Activated naive CD4-positive, alpha-beta T cell treated with anti-CD3 and anti-CD28 coated beads for 36 hours (primary cell): Measurements from ENCODE around the gene C1orf56. TPM values are rescaled to one million over a fixed set of nuclear protein-coding genes. Genes with fewer than 3 reads are reported as not detected.

Experiments
- CTCF ChIA-PET: fragments of 350-600 bp; sonication (Branson Sonifier 250); formaldehyde crosslinking; loops from one replicate; lab custom pipeline; 2021; ENCODE audit warnings: antibody characterized with exemption; lab: Charles Lee
- DNase-seq: peaks from one replicate; pipeline ENCODE4 v3.0.0-alpha.2; 2020
- H3K27ac Mint-ChIP-seq: one replicate; pipeline ENCODE4 v1.8.0; 2021; ENCODE audit warnings: mild to moderate bottlenecking, mixed read lengths
- H3K27me3 Mint-ChIP-seq: one replicate; pipeline ENCODE4 v1.8.0; 2021; ENCODE audit warnings: low read depth, mixed read lengths
- H3K36me3 Mint-ChIP-seq: one replicate; pipeline ENCODE4 v1.8.0; 2021; ENCODE audit warnings: low read depth, mixed read lengths
- H3K4me1 Mint-ChIP-seq: one replicate; pipeline ENCODE4 v1.8.0; 2021; ENCODE audit warnings: low read depth, mixed read lengths
- H3K4me3 Mint-ChIP-seq: one replicate; pipeline ENCODE4 v1.8.0; 2021; ENCODE audit warnings: mild to moderate bottlenecking, moderate library complexity, mixed read lengths
- H3K9me3 Mint-ChIP-seq: one replicate; pipeline ENCODE4 v1.8.0; 2021; ENCODE audit warnings: mixed read lengths
- intact Hi-C: fragments of 100-400 bp; cut with micrococcal nuclease; formaldehyde crosslinking; loops from one replicate; pipeline ENCODE4 v1.15.1; 2023
- total RNA-seq, 2 experiments: library from RNA; stranded (reverse); gene quantifications; one replicate each; pipeline ENCODE4 v1.2.3, GENCODE V29; 2021

The C1orf56 gene, protein sequence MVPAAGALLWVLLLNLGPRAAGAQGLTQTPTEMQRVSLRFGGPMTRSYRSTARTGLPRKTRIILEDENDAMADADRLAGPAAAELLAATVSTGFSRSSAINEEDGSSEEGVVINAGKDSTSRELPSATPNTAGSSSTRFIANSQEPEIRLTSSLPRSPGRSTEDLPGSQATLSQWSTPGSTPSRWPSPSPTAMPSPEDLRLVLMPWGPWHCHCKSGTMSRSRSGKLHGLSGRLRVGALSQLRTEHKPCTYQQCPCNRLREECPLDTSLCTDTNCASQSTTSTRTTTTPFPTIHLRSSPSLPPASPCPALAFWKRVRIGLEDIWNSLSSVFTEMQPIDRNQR
- under 1 TPM; 0.49 to 0.57 TPM for total RNA-seq

DNA sequence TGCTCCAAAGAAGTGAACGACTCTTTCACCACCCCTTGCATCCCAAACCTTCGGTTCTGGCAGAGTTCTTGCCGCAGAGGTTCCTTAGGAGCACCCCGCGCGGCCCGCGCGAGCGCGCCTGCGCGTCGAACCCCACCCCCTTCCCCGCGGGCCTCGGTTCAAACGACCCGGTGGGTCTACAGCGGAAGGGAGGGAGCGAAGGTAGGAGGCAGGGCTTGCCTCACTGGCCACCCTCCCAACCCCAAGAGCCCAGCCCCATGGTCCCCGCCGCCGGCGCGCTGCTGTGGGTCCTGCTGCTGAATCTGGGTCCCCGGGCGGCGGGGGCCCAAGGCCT lies at the start of gene C1orf56:
Gene C1orf56, plus strand, starts transcription at position 161 of the 334 bp plus-strand sequence. Its CDS starts 97 bp downstream, at position 258.
- CTCF ChIA-PET, result interaction anchor here (0.5 to 3.7 kb wide), 10 partner anchors 8 to 188 kb away, joined by 3 to 24 read pairs (median 6); partner anchors contain the start of genes CDC42SE1, MINDY1, MLLT11 and TNFAIP8L2
- Mint-ChIP-seq H3K27me3 (no peaks in the 10 kb centered on the region), H3K27ac (peak within 1 kb of the TSS; percentile 78), H3K36me3 (peaks cover 4% of the 10 kb centered on the region), H3K4me1 (peaks cover 42% of the 10 kb centered on the region), H3K4me3 (peak within 1 kb of the TSS; percentile 87), H3K9me3 (no peaks in the 10 kb centered on the region)
- intact Hi-C loops, result no loop called here
- peak; percentile 51 for DNase-seq

DNA sequence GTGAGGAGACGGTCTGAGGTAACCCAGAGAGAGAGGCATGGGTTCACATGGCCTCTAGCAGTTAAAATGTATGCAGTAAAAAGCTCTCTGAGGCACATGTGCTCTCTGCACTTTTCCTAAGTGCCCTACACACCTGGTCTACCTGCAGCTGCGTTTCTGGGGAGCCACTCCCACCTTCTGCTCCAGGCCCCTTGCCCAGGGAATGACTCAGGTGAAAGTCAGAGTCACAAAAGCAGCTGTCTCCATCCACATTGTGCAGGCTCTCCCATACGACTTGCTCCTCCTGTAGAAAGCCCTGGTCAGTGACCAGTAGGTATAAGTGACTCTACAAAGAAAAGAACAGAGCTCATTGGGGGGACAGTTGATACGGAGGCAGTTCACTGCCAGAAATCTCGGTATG lies 49.6 kb upstream of the C1orf56 start:
- H3K27me3 Mint-ChIP-seq, result no peaks in the 10 kb centered on the region
- intact Hi-C loops, result loop anchor here (2.0 to 5.0 kb wide), 3 partner anchors 376 to 743 kb away; no protein-coding TSS in a partner anchor
- H3K9me3 Mint-ChIP-seq, result no peaks in the 10 kb centered on the region
- no peak for DNase-seq
- H3K36me3 Mint-ChIP-seq, result peaks cover 7% of the 10 kb centered on the region
- peaks cover 46% of the 10 kb centered on the region for H3K4me1 Mint-ChIP-seq
- CTCF ChIA-PET, result interaction anchor here (0.6 to 10.8 kb wide), 5 partner anchors 8 to 193 kb away, joined by 3 to 171 read pairs (median 6); partner anchors contain the start of genes ANXA9, CERS2 and MINDY1
- H3K4me3 Mint-ChIP-seq, result no peak overlapping the region
- no peak overlapping the region for H3K27ac Mint-ChIP-seq

DNA sequence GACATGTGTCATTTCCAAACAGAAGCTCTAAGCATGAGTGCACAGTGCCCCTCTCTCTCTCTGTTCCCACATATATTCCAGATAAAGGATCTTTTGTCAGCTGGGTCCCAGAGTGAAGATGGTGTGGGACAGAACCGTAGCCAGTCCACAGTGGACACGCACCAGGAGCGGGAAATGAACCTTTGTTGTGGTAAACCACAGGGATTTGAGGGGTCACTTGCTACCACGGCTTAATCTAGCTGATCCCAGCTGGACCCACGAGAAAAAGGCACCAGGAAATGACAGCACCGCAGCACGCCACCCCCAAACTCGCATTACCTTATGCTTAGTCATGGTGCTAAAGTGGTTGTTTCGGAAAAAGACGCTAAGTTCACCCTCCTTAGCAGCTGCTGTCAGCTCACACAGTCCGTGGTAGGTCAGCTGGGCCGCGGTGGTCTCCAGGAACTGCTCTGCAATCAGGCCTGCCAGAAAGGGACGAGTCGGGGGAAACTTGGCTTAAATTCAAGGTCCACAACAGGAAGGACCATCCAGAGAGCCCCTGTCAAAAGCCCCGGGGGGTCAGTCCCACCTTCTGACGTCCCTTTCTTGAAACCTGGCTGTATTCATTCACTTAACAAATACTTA lies 48.4 kb upstream of the C1orf56 start:
- no peaks in the 10 kb centered on the region for H3K27me3 Mint-ChIP-seq
- peak overlapping the region; percentile 18 for H3K27ac Mint-ChIP-seq
- CTCF ChIA-PET, result interaction anchor here (0.6 to 10.8 kb wide), 7 partner anchors 11 to 156 kb away, joined by 3 to 171 read pairs (median 4); partner anchors contain the start of genes ANXA9 and CERS2

DNA sequence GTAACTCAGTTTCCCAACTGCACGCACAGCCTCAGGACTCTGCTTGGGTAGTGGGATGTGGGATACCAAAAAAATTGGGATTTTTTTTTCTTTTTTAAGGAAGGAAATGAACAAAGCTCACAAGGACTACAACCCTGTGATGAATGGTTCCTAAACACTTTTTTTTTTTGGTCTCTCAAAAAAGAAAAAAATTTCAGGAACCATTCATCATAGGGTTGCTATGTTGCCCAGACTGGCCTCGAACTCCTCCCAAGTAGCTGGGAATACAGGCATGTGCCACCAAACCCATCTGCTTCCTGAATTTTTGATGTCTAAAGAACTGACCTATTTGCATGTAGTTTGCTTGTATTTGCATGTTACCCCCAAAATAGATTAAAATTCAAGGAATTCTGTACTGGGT lies 47.6 kb upstream of the C1orf56 start:
- Mint-ChIP-seq H3K27me3 (no peaks in the 10 kb centered on the region), H3K36me3 (peaks cover 7% of the 10 kb centered on the region), H3K27ac (peak overlapping the region; percentile 9), H3K4me1 (peaks cover 56% of the 10 kb centered on the region), H3K4me3 (no peak overlapping the region), H3K9me3 (no peaks in the 10 kb centered on the region)
- no peak for DNase-seq
- intact Hi-C loops, result loop anchor here (5.0 to 10.0 kb wide), 4 partner anchors 155 to 635 kb away; partner anchors contain the start of gene RPRD2
- CTCF ChIA-PET, result interaction anchor here (0.6 to 10.8 kb wide), 6 partner anchors 11 to 156 kb away, joined by 3 to 171 read pairs (median 4); partner anchors contain the start of genes ANXA9 and CERS2

More for the DNA sequence above, 48.4 kb upstream of the C1orf56 start:
- DNase-seq, result peak; percentile 58
- Mint-ChIP-seq H3K4me3 (no peak overlapping the region), H3K9me3 (no peaks in the 10 kb centered on the region), H3K4me1 (peaks cover 53% of the 10 kb centered on the region), H3K36me3 (peaks cover 7% of the 10 kb centered on the region)
- intact Hi-C loops, result loop anchor here (5.0 kb wide), 2 partner anchors 377 to 537 kb away; no protein-coding TSS in a partner anchor

DNA sequence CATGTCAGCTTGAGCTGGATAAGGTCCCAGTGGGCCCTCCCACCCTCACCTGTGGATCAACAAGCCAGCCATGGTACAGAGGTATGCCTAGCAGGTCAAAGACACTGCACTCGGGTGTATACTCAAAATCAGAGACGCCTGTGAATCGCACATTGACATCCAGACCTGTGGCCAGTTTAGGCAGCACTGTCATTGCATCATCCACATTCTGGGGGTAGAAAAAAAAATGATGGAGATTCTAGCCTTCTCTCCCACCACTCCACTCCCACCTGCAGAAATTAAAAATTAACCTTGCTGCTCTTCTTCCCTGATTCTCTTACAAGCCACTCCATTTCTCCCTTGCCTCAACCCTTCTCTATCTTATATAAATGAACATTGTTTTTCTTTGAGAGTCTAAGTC lies 47.1 kb upstream of the C1orf56 start:
- DNase-seq, result no peak
- CTCF ChIA-PET, result interaction anchor here (0.6 to 10.8 kb wide), 3 partner anchors 20 to 100 kb away, joined by 3 to 171 read pairs (median 3); partner anchors contain the start of genes ANXA9 and CERS2
- Mint-ChIP-seq H3K27ac (peak overlapping the region; percentile 9), H3K27me3 (no peaks in the 10 kb centered on the region), H3K9me3 (no peaks in the 10 kb centered on the region), H3K36me3 (peaks cover 8% of the 10 kb centered on the region), H3K4me3 (no peak overlapping the region), H3K4me1 (peaks cover 57% of the 10 kb centered on the region)
- intact Hi-C loops, result loop anchor here (10.0 kb wide), 2 partner anchors 156 to 636 kb away; partner anchors contain the start of gene RPRD2

DNA sequence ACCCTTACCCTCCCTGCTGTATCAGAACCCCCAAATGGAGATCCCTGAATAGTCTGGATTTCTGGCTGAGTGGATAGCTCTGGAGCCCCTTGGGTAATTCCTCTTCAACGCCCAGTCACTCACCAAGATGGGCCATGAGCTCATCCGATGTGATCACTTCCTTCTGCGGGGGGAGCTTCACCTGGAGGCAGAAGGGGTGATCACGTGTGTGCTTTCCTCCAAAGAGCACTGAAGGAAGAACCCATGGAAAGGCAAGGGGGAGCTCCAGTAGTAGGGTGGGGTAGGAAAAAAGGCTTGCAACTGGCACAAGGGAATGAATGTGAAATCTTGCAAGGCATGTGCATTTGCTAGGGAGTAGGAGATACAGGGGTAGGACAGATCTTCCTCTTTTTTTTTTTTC lies 45.9 kb upstream of the C1orf56 start:
- Mint-ChIP-seq H3K9me3 (no peaks in the 10 kb centered on the region), H3K36me3 (peaks cover 9% of the 10 kb centered on the region), H3K27ac (peak overlapping the region; percentile 56), H3K4me1 (peaks cover 53% of the 10 kb centered on the region), H3K4me3 (no peak overlapping the region), H3K27me3 (no peaks in the 10 kb centered on the region)
- intact Hi-C loops, result loop anchor here (2.0 to 10.0 kb wide), 3 partner anchors 157 to 637 kb away; partner anchors contain the start of genes ENSA and RPRD2
- no peak for DNase-seq
- CTCF ChIA-PET, result interaction anchor here (0.9 to 10.8 kb wide), 3 partner anchors 21 to 746 kb away, joined by 3 to 171 read pairs (median 3); partner anchors contain the start of genes ANXA9 and CERS2

DNA sequence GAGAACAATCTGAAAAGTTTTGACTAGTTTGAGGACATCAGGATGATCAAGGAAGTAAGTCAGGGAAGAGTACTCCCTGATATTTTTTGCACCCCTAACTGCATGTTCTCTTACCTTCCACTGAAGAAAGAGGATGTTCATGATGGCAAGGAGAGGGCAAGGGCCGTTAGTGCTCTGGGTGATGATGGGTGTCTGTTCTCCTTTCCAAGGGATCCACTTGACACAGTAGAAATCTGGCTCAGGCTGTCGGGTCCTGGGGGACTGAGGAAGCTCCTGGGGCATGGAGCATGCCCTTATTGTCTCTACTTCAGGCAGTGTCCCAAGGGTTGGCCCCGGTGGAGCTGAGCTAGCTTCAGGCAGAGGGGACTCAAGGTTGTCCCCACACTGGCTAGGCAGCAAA lies 45.5 kb upstream of the C1orf56 start:
- intact Hi-C loops, result loop anchor here (2.0 to 10.0 kb wide), 3 partner anchors 157 to 637 kb away; partner anchors contain the start of genes ENSA and RPRD2
- Mint-ChIP-seq H3K27me3 (no peaks in the 10 kb centered on the region), H3K4me1 (peaks cover 58% of the 10 kb centered on the region), H3K4me3 (no peak overlapping the region), H3K27ac (peak overlapping the region; percentile 56), H3K9me3 (no peaks in the 10 kb centered on the region), H3K36me3 (peaks cover 9% of the 10 kb centered on the region)
- CTCF ChIA-PET, result interaction anchor here (1.1 to 10.8 kb wide), 3 partner anchors 12 to 23 kb away, joined by 3 to 171 read pairs (median 3); partner anchors contain the start of genes ANXA9 and CERS2
- no peak for DNase-seq

DNA sequence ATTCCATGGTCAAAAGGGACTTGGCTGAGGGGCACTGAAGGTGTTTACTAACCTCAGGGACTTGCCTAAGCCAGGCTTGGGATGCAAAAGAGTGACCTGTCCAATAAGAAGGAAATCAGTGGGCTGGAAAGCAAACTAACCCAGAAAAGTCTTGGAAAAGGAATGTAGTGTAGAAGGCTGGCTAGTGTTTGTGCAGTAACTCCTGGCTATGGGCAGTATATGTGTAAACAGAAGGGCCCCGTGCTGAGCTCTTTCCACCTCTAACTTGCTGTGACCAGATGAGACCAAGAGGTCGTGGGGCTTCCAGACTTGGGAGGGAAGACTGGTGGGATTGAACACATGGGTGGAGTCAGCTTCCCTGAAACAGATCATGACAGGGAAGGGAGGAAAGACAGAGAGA lies 44.9 kb upstream of the C1orf56 start:
- Mint-ChIP-seq H3K36me3 (peaks cover 9% of the 10 kb centered on the region), H3K4me1 (peaks cover 63% of the 10 kb centered on the region), H3K27me3 (no peaks in the 10 kb centered on the region), H3K9me3 (no peaks in the 10 kb centered on the region), H3K4me3 (no peak overlapping the region), H3K27ac (peak overlapping the region; percentile 89)
- CTCF ChIA-PET, result interaction anchor here (1.1 to 10.8 kb wide), 2 partner anchors 12 to 22 kb away, joined by 3 to 171 read pairs; partner anchors contain the start of genes ANXA9 and CERS2
- intact Hi-C loops, result loop anchor here (2.0 to 10.0 kb wide), 3 partner anchors 158 to 638 kb away; partner anchors contain the start of genes ENSA and RPRD2
- no peak for DNase-seq

DNA sequence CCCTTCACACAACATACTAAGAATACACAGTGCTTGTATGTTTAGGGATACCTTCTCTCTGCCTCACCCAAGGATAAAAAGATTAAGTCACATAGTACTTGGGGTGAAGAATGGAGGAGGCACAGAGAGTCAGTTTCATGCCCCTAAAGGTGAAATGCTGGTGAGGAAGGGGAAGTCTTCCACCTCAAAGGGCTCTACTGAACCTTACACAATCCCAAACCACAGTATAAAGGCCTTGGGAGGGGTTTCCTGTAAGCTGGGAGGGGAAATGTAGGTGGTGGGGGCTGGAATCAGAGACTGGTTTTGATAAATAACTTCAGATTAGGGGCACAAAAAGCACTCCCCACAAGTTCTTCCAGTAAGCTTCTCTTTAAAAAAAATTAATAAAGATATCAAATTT lies 44.4 kb upstream of the C1orf56 start:
- peaks cover 9% of the 10 kb centered on the region for H3K36me3 Mint-ChIP-seq
- CTCF ChIA-PET, result interaction anchor here (1.1 to 10.8 kb wide), 3 partner anchors 7 to 23 kb away, joined by 3 to 171 read pairs (median 54); partner anchors contain the start of genes ANXA9 and CERS2
- no peaks in the 10 kb centered on the region for H3K27me3 Mint-ChIP-seq
- intact Hi-C loops, result loop anchor here (2.0 to 10.0 kb wide), 3 partner anchors 158 to 638 kb away; partner anchors contain the start of genes ENSA and RPRD2
- H3K4me1 Mint-ChIP-seq, result peaks cover 68% of the 10 kb centered on the region
- no peaks in the 10 kb centered on the region for H3K9me3 Mint-ChIP-seq
- H3K4me3 Mint-ChIP-seq, result peak overlapping the region; percentile 39
- peak; percentile 31 for DNase-seq
- H3K27ac Mint-ChIP-seq, result peak overlapping the region; percentile 89

DNA sequence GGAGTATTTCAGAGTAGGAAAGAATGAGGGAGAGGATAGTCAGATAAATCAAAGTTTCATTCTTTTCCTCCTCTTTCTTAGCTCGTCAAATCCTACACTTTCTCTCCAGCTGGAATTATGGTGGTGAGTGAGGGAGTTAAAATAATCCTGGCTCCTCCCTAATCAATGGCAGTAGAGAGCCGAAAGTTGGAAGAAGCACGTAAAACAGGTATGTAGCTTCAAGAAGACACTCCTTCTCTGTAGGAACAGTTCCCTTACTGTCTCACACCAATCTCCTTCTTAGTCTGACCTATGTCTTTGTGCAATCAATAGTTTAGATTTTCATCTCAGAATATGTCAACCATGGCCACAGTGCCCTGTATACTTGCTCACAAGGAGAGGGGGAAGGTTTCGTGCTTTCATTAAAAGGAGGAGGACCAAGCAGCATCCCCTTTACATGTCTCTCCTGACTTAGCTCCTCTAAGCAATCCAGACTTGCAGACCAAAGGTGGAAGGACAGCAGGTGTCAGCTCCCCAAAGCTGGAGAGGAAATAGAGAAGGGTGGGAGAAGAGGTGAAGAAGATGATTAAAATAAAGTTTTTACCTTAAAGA lies 41.7 kb upstream of the C1orf56 start:
- H3K27ac Mint-ChIP-seq, result peak overlapping the region; percentile 99
- intact Hi-C loops, result loop anchor here (1.0 to 10.0 kb wide), 5 partner anchors 27 to 641 kb away; partner anchors contain the start of genes CTSS, GOLPH3L and RPRD2
- no peaks in the 10 kb centered on the region for H3K9me3 Mint-ChIP-seq
- H3K4me1 Mint-ChIP-seq, result peaks cover 67% of the 10 kb centered on the region
- no peaks in the 10 kb centered on the region for H3K27me3 Mint-ChIP-seq
- peak; percentile 15 for DNase-seq
- H3K4me3 Mint-ChIP-seq, result peak overlapping the region; percentile 92
- CTCF ChIA-PET, result interaction anchor here (0.5 to 4.7 kb wide), 17 partner anchors 10 to 388 kb away, joined by 3 to 54 read pairs (median 5); partner anchors contain the start of genes C1orf56 and CERS2
- peaks cover 8% of the 10 kb centered on the region for H3K36me3 Mint-ChIP-seq
